HG02623 (cell line): ENCODE measurements around the gene GIPC1.
"Not testable (repeated sequence)": the region's sequence is repeated elsewhere in the genome, so short reads cannot be mapped to it uniquely, and the experiment has no call there.

ENCODE experiments used
- ATAC-seq: cut with Tn5 transposase; IDR thresholded peaks from one replicate; pipeline ENCODE4 v1.9.1; 2021; ENCODE audit warnings: moderate library complexity; ENCODE audit not compliant: unreplicated experiment

The GIPC1 gene

DNA sequence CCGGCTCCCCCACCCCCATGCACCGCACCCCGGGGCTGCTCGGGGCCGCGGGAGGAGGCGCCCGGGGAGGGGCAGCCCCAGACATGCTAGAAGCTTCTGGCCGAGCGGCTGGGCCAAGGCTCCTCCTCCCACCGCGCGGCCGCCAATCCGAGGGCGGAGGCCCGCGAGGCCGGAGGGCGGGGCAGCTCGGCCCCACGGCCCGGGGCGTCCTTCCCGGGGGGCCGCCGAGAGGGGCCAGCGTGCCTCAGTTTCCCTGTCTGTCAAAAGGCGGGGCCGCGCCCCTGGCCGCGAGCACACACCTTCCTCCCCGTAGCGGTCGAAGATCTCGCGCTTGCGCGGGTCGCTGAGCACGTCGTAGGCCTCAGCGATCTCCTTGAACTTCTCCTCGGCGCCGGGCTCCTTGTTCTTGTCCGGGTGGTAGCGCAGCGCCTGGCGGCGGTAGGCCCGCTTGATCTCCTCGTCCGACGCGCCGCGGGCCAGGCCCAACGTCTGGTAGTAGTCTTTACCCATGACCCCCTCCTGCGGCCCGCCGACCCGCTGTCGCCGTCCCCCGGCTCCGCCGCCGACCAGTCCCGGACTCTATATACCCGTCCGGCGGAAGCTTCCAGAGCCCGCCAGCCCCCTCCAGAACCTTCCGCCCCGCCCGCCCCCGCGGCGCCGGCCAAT, 22.0 kb upstream of the GIPC1 start, which contains the start of gene DNAJB1:
TSS of gene DNAJB1 (minus strand) at position 558 of the 666 bp plus-strand sequence. CDS start at position 510, 48 bp downstream.
- peak; percentile 57 for ATAC-seq

DNA sequence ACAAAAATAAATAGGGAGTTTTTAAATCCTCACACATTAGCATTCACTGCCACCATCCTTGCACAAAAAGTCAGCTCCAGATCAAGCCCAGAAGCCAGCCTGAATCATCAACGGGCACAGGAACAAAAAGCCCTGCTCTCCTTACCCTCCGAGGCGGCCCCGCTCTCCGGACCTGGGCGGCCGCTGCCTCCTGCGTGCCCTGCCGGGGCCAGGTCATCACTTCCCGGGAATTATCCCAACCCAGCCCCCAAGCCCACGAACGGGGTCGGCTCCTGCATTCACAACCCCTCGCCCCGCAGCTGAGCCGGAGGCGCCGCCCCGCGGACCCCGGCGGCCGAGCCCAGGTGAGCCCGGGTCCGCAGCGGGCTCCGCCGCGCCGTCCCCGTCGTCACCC, 21.5 kb upstream of the GIPC1 start:
- no peak for ATAC-seq

DNA sequence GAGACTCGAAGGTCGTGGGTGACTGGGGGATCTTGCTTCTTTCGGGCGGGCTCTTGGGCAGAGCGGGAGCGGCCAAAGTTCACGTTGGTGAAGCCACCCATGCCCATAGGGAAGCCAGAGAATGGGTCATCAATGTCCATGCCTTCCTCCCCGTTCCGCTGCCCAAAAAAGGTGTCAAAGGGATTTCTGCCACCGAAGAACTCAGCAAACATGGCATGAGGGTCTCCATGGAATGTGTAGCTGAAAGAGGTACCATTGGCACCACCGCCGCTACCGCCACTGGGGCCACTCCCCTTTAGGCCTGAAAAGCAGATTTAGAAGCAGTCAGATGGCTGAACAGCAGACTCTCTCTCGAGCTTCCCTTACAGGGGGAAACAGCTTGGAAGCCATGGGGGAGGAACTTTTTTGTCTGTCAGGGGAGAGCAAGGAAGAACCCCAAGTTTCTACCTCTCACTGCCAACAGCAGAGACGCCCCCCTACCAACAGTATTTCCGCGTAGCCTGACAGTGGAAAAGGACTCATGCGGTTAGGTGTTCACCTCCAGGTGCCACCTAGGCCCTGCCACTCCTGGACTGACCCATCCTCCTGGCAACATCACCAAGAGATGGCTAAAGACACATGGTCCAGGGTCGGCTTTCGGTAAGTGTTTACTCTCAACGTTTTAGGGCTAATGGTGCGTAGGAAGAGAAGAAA, 21.0 kb upstream of the GIPC1 start:
- ATAC-seq: no peak

DNA sequence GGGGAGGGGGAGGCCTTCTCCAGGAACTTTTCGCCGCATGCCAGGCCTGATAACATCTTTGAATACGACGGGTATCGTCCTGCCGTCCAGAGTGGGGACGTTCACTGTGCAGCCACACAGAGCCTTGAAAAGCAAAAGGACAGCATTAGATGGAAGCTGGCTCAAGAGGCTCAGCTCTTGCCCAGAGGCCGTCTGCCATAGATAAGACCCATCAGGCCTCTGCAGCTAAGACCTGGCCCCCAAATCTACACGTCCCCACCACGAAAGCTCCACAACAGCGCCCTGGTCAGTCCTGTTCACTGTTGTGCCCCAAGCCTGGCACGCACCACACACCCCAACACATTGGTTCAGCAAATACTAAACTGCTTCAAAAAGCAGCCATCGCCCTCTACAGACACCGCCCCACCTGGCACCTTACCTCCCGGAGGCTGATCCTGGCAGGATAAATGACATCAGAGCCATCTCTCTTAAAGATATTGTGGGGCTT, 20.2 kb upstream of the GIPC1 start:
- no peak for ATAC-seq

DNA sequence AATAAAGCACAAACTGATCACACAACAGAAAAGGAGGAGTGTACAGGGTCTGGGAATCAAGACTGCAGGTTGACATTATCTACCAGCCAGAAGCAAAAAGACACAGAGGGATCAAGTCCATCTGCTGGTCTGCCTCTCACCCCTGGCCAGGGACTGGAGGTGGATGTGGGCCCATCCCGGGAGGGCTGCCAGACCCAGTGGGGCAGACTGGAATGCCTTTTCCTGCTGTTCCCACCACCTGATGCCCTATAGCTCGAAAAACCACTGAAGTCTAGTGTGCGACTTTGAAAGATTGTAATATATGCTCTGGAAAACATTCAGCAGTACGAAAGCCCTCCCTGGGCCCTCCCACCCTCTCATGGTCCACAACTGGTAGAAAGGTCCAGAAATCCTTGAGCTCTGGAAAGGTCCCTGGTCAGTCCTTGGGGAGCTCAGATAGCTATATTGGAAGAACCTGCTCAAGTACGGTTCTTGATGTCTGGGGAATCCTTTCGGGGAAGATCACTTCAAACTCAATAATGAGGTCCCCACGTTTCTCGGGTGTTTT, 19.6 kb upstream of the GIPC1 start:
- no peak for ATAC-seq

DNA sequence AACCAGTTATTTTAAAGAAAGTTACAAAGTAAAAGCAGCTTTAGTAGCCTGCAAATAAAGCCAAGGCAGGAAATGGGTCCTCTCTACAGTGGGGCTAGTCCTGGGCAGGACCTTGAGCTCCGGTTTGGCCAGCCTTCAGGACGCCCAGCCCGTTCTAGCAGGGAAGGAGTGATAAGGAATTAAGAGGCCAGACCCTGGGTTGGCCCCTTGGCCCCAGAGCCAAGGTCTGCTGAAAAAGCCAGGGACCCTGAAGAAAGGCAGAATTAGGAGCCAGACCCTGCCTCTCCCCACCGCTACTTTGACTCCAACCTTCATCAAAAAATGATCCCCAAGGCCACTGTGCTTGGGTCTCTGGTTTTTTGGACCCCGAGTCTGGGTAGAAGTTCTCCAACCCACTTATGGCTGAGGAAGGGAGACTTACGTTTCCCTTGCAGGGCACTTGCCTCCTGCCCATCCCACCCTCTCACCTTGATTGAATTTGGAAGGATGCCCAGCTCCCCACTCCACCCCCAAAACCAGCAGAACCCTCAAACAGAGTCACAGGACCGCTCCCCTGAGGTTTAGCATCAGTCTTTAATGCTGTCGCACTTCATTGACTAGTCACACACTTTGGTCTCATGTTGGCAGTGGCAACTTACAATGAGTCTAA, 18.4 kb upstream of the GIPC1 start:
- no peak for ATAC-seq

DNA sequence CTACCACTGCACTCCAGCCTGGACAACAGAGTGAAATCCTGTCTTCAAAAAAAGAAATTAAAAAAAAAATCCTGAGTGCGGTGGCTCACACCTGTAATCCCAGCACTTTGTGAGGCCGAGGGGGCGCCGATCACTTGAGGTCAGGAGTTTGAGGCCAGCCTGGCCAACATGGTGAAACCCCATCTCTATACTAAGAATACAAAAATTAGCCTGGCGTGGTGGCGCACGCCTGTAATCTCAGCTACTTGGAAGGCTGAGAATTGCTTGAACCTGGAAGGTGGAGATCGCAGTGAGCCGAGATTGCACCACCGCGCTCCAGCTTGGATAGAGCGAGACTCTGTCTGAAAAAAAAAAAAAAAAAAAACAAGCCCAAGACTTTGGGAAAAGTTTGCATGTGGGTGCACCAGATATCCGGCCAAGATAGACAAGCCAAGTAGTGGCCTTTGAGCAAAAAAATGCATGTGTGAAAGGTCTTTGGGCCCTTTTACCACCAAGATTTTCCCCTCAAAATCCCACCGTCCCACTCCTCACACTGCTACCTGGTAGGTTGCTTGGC, 16.6 kb upstream of the GIPC1 start:
- ATAC-seq: no peak

DNA sequence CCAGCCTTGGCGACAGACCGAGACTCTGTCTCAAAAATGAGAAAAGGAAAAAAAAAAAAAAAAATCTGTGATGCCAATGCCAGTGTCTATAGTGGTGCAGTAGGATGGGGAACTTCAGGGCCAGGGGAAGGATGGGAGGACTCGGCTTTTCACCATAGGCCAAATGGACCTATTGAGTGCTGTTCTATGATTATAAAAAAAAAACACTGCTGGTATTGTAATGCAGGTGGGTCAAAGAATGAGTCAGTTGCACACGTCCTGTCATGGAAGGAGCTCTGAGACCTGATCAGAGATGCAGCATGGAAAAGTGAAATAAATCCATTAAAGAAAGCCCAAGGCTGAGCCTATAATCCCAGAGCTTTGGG, 15.3 kb upstream of the GIPC1 start:
- no peak for ATAC-seq

DNA sequence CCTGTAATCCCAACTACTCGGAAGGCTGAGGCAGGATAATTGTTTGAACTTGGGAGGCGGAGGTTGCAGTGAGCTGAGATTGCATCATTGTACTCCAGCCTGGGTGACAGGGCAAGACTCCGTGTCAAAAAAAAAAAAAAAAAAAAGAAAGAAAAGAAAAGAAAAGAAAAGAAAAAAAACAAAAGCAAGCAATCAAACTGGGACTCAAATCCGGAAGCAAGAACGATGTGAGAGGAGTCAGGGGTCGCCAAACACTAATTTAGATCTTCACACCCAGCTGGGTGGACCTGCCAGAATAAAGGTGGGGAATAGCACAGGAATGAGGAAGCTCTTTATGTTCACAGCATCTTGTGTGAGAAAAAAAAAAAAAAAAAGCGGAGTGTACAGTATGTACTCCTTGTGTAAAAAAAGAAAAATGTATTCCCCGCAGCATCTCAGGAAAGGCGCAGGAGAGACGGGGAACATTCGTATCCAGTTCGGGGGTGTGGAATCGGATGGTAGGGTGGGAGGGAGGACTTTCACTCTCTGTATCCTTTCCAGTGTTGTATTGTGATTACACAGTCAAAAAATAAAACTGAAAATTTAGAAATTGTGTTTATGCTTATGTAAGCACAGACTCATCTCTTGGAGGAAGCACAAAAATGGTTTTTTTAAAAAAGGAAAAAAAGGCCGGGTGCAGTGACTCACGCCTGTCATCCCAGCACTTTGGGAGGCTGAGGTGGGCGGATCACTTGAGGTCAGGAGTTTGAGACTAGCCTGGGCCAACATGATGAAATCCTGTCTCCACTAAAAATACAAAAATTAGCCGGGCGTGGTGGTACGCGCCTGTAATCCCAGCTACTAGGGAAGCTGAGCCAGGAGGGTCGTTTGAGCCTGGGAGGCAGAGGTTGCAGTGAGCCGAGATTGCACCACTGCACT, 14.6 kb upstream of the GIPC1 start:
- ATAC-seq: no peak

DNA sequence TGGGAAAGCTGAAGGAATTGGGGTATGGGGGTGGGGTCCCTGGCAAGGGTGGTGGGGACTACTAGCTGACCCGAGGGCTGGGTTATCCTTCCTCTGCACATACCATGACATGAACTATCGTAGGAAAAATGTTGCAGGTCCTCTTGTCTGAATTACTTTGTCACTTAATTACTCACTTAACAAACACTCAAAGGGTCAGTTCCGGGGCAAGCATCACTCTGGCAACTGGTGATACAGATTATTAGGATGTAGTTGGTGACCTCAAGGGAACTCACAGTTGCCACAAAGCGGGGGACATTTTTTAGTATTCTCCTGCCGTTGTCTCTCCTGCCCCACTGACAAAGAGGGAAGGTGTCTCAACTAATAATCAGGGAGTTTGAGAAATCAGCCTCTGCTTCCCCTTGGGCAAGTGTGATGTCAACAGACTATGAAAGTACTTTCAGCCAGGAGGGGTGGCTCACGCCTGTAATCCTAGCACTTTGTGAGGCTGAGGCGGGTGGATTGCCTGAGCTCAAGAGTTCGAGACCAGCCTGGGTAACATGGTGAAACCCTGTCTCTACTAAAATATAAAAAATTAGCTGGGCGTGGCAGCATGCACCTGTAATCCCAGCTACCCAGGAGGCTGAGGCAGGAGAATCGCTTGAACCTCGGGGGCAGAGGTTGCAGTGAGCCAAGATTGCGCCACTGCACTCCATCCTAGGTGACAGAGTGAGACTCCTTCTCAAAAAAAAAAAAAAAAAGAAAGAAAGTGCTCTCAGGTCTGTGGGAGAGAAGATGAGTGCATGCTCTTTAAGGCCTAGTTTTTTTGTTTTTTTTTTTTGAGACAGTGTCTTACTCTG, 12.0 kb upstream of the GIPC1 start:
- ATAC-seq: no peak

DNA sequence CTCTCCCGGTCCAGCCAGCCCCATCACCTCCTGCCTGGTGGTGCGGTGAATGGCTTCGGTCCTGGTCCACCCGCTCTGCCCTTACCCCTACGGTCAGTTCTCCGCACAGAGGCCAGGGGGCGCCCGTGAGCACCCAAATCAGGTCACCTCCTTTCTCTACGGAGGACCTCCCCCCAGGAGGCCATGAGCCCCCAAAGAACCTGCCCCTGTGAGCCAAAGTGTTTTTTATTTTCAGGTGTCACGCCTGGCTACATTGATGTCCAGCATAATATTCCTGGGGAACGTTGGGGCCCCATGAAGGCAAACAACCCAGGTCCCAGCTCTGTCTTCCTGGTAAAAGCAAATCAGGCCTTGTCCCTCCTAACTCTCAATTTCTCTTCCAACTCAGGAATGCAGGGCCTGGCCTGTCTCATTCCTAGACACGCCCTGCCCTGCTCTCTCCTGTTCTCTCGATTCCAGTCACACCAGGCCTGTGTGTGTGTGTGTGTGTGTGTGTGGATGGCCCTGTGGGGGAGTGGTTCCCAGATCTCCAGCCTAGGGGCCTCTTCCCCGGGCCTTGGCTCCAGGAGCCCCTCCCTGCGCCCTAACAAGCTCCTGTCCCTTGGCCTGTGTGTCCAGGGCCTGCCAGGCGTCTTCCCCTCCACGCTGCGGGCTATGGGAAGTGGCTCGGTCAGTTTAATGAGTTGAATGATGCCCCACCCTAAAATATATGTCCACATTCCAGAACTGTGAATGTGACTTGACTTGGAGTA, 9.7 kb upstream of the GIPC1 start:
- no peak for ATAC-seq

DNA sequence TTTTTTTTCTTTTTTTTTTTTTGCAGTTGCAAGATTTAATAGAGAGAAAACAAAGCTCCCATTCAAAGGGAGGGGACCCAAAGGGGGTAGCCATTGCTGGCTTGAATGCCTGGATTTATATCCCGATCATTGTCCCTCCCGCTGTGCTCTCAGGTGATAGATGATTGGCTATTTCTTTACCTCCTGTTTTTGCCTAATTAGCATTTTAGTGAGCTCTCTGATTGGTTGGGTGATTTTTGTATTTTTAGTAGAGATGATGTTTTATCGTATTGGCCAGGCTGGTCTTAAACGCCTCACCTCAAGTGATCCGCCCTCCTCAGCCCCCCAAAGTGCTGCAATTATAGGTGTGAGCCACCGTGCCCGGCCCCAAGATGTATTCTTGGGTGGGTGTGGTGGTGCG, 8.6 kb upstream of the GIPC1 start:
- ATAC-seq: not testable (repeated sequence)

DNA sequence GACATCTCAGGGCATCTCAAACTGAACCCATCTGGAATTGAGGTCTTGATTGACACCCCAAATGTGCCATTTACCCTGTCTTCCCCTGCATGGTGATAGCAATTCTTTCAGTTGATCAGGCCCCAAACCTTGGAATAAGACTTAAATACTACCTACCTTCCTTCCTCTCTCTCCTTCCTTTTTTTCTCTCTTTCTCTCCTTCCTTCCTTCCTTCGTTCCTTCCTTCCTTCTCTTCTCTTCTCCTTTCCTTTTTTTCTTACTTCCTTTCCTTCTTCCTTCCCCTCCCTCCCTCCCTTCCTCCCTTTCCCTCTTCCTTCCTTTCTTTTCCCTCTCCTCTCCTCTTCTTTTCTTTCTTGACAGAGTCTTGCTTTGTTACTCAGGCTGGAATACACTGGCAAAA, 7.4 kb upstream of the GIPC1 start:
- ATAC-seq: no peak

DNA sequence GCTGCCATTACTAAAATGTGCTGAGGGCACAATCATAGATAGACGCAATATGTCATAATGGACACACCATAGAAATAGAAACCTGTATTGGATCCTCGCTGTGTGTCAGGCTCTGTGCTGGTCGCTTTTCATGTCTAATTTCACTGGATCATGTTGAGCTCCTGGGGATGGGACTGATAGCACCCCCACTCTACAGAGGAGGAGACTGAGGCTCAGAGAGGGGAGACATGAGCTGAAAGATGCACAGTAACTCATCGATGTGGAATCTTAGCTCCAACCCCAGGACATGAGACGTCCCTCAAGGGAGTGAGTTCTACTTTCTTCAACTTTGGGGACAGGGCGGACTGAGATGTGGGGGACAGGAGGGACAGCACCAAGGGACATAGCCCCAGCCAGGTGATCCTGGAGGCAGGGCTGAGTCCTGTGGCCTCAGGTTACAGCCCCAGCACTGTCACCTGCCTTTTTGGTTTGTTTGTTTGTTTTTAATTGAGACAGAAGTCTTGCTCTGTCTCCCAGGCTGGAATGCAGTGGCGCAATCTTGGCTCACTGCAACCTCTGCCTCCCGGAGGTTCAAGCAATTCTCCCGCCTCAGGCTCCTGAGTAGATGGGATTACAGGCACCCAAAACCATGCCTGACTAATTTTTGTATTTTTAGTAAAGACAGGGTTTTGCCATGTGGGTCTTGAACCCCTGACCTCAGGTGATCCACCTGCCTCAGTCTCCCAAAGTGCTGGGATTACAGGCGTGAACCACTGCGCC, 6.6 kb upstream of the GIPC1 start:
- no peak for ATAC-seq

DNA sequence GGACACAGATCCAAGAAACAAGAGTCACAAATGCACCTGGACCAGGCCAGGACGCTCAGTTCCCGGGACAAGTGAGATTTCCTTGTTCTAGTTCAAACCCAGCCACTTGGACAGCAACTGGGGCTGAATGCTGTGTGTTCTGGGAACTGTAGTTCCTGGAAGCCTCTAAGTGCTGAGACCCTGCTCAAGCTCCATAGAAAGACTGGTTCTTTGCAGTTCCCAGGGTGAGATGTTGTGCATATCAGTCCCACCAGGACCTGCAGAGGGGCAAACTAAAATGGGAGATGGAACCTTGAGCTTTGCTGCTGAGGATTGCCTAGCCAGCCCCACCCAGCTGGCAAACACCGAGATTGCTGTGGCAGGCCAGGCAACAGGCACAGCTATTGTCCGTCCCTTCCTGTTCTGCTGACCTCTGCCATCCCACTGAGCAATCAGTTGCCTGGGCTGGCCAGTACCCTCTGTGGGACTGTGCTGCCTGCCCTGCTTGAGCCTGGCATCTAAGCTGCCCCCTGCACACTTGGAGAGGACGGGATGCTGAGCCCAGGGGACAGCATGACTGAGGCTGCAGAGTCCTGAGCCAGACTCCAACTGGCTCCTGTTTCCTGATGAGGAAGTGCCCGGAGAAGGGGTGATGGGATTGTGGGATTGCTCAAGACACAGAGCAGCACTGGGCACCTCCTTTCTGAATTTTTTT, 1.4 kb upstream of the GIPC1 start:
- ATAC-seq: no peak

DNA sequence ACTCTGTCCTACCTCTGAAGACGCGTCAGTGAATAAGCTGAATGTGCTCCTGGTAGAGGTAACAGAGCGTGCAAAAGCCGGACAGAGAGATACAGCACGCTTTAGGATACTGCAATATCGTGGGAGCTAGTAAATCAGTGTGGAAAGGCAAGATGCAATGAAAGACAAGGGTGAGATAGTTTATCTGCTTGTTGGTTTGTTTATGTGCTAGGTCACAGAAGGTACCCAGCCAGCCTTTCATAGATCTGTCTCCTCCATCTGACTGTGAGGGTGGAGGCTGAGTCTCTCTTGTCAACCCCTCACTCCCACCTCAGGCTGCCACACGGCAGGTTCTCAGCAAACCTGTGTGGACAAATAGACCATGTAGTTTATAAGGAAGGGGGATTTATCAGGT, 904 bp upstream of the GIPC1 start:
- ATAC-seq: no peak

DNA sequence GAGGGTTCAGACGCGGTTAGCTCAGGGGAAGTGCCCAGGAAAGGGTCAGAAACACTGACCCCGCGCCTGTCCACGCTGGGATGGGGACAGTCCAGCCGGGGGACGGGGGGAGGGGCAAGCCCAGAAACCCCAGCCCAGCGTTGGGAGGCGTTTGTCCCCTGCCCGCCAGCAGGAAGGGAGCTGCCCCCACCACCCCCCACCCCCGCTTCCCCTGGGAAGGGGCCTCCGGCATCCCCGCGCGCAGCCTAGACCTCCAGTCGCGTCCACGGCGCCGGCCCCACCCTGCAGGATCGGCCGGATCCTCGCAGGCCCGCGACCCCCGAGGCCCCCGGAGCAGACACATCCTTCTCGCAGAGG, 277 bp downstream of the GIPC1 start:
- no peak for ATAC-seq
